NCI-H2227 (cell line): ENCODE measurements around the gene ST3GAL3.

Experiments used
- DNase-seq: peaks from one replicate; lab custom pipeline; 2025; ENCODE audit not compliant: unreplicated experiment; lab: John Stamatoyannopoulos, UW

ST3GAL3 gene

GRCh38 chr1:43957407-43958040, 250.2 kb downstream of the ST3GAL3 start:
- no peak for DNase-seq

DNA sequence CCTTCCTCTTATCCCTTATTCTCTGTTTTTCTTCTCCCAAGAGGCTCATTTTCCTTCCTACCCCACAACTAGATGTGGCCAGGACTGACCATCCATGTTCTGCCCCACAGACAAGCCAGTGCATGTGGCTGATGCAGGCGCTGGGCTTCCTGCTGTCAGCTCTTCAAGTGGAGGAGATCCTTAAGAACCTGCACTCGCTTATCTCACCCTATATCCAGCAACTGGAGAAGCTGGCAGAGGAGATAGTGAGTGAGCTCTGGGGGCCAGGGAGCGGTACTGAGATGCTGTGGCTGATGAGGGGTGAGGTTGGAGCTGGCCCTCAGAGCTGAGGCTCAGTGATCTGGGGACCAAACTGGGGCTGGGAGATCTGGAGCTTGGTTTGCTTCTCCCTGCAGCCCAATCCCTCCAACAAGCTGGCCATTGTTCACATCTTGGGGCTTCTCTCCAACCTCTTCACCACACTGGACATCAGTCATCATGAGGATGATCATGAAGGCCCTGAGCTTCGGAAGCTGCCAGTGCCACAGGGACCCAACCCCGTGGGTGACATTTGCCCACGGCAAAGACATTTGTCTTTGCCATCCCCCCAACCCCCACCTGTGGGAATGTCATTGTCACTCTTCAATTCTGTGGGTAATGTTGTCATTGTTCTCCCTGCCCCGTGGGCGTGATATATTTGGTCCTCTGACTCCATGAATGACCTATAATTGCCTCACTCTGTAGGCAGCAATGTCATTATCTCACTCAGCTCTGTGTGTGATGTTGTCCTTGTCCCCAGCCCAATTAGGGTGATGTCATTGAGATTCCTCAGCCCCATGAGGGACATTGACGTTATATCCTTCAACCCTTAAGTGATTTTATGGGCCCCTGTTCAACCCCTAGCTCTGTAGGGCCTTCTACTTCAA, 251.3 kb downstream of the ST3GAL3 start:
- DNase-seq = peak; percentile 12

- DNase-seq = no peak
Measured at GRCh38 chr1:43960798-43961197, 253.5 kb downstream of the ST3GAL3 start.

DNA sequence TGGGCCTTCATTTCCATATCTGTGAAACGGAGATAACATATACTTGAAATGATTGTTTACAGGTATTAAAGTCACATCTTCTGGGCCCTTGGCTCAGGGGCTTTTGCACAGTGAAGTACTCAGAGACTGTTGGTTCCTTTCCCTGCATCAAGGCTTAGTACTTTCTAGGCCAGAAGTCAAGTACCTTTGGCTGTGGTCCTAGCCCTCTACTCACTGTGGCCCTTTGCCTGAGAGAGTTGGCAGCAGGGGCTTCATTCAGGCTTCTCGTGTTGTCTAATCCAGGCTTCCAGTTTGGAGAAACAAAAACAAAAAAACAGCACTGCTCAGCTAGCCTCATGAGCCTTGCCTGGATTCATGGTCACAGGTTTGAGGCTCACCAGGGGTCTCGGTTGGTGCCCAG, 254.4 kb downstream of the ST3GAL3 start:
- DNase-seq = no peak

GRCh38 chr1:43962324-43962723, 255.0 kb downstream of the ST3GAL3 start:
- no peak for DNase-seq

DNA sequence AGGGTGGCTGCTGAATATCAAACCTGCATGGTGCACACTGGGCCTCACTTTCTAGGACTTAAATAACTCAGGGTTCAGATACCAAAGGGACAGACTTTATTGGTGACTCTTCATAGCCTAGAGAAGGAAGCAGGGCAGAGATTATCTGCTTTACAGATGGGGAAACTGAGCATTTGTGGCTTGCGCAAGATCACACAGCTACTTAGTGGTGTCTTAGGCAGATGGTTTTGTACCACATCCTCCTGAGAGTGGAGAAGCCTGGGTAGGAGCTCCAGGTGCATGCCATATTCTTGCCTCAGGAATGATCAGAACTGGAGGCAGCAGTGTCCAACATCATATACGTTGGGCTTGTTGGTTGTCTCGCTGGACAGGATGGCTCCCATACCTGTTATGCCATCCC, 255.7 kb downstream of the ST3GAL3 start:
- no peak for DNase-seq

DNA sequence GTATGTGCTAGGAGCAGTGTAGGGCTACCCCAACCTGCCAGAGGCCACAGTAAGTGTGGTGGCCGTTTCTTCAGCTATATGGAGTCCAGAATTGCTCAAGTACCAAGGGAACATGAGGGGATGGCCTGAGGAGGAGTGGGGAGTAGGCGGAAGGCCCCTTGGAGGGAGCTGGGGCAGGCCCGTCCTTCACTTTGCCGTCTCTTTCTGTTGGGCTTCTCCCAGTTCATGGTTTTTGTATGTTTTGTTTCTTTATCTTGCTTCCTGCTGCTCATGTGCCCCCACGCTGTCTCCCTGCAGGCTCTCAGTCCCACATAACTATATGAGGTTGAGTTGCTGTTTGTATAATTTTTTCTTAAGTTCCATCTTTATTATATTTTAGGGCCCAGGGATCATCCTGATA, 256.6 kb downstream of the ST3GAL3 start:
- no peak for DNase-seq

- DNase-seq = no peak
Measured at GRCh38 chr1:43965316-43965715, 258.0 kb downstream of the ST3GAL3 start.

DNA sequence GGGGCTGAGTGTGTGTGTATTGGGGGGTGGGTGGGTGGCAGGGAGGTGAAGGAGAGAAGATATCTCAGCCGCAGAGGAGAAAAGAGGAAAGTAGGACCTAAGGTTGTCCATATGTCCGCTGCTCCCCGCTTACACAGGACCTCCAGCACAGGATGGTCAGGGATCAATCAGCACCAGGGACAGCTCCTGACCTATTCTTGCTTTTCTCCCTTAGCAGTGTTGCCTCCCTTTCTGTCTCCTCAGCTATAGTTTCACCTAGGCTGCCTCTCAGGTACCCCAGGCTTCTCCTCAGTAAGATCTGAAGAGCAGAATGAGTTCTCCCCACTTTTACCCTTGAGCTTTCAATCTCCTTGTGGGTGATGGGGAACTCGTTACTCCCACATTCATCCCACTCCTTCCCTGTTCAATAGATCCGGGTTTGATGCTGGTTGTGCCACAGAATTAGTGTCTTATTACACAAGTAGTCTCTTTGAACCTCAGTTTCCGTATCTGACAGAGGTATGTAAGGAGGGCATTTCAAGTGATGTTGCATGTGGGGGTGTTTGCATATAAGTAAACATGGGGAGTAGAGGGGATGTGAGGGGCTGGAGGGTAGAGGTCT, 261.1 kb downstream of the ST3GAL3 start:
- DNase-seq = no peak

- no peak for DNase-seq
Measured at GRCh38 chr1:43969416-43969745, 262.0 kb downstream of the ST3GAL3 start.

DNA sequence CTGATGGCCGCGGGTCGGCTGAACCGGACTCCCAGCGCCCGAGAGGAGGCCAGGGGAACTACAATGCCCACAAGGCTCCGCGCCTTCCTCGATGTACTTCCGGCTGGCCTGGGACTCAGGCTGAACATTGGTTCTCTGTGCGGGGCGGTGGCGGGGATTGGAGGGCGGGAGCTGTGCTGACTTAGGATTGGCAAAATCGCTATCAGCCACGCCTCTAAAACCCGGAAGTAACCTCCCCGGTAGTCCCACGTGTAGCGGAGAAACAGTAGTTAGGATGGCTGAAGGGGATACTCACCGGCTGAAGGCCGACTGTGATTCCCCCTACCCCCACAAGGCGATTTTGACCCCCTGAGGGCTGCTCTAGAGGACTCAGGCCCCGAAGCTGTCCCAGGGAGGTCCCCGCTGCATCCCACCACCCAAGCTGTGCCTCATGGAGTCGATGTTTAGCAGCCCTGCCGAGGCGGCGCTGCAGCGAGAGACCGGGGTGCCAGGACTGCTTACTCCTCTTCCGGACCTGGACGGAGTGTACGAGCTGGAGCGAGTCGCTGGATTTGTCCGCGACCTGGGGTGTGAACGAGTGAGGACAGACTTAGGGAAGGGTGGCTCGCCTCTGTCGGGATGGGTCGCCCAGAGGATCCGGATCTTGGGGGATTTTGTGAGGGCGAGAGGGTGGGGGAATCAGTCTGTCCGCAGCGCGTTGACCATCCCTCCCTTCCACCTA, 262.6 kb downstream of the ST3GAL3 start, which contains the start of gene DPH2:
Gene DPH2 (plus strand): TSS at position 265 of the 721 bp plus-strand sequence. CDS start 166 bp downstream, at position 431.
- DNase-seq = peak; percentile 98

DNA sequence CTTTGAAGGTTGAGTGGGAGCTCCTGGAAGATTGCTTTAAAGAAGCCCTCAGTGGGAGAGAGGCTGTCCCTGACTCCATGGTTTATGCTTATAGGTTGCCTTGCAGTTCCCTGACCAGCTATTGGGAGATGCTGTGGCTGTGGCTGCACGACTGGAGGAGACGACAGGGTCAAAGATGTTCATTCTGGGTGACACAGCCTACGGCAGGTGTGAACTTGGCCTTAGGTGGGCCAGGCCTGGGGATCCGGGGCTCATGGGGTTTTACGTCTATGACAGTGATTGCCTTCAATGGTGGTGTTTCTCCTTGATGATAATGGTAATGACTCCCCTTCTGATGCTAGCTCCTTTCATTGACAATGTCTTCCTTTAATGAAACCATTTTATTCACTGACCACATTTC, 263.2 kb downstream of the ST3GAL3 start:
- DNase-seq = no peak

DNA sequence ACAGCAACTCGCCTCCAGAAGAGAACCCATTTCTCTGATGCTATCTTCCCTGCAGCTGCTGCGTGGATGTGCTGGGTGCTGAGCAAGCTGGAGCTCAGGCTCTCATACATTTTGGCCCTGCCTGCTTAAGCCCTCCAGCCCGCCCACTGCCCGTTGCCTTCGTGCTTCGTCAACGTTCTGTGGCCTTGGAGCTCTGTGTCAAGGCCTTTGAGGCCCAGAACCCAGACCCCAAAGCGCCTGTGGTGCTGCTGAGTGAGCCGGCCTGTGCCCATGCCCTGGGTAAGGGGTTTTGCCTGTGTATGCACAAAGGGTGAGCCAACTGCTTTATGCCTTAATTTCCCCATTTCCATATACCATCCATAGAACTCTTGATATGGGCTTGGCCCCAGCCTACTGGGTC, 263.6 kb downstream of the ST3GAL3 start:
- DNase-seq = no peak

- no peak for DNase-seq
Measured at GRCh38 chr1:43971336-43971980, 264.1 kb downstream of the ST3GAL3 start.

- DNase-seq = no peak
Measured at GRCh38 chr1:43973981-43974442, 266.7 kb downstream of the ST3GAL3 start.

GRCh38 chr1:43974443-43975248, 267.3 kb downstream of the ST3GAL3 start, which contains the start of gene ATP6V0B:
Gene ATP6V0B, plus strand, starts transcription at chr1:43974960. Its CDS starts 81 bp downstream, at chr1:43975041.
- DNase-seq = peak; percentile 97

DNA sequence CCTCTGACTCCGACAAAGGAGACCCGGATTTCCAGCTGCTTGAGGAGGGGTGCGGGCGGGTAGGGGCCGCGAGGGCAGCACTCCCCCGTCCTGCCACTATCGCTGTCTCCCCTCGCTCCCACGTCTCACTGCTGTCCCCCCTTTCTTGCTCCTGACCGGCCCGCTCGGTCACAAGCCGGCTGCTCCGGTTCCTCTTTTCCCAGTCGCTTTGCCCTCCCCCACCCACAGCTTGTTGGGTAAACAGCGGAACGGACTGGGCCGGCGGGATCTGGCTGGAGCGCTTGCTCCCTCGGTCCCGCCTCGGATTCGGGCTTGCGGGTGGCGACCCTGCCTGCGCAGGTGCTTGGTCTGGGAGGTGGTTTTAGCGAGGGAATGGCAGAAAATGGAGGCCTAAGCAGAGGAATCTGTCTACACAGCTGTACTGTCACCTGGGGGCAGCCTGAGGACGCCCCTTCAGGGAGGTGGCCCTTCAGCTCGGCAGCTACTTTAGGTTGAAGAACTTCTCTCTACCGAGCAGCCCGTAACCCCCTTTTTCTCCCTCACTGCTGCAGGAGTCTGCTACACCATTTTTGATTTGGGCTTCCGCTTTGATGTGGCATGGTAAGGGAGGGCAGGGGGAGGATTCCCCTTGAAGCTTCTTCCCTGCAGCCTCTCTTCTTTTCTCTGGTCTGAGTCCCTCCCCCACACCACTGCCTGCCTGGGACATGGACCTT, 268.1 kb downstream of the ST3GAL3 start:
- DNase-seq = peak; percentile 45

- DNase-seq = no peak
Measured at GRCh38 chr1:43976045-43976444, 268.7 kb downstream of the ST3GAL3 start.

GRCh38 chr1:43976890-43977289, 269.6 kb downstream of the ST3GAL3 start:
- DNase-seq = no peak
